B cell (primary cell): ENCODE results near the gene HLCS. TPM values are rescaled to one million over a fixed set of nuclear protein-coding genes. Genes with fewer than 3 reads are reported as not detected.

ENCODE experiments used
- ATAC-seq: fragments of 200-7000 bp; cut with Tn5 transposase; one replicate; pipeline ENCODE4 v1.10.0; 2021; ENCODE audit warnings: low read depth, mild to moderate bottlenecking, moderate number of reproducible peaks, moderate library complexity
- CTCF ChIA-PET: fragments of 350-600 bp; sonication (Branson Sonifier 250); formaldehyde crosslinking; loops from one replicate; lab custom pipeline; 2021; ENCODE audit warnings: antibody characterized with exemption, inconsistent platforms; lab: Charles Lee
- POLR2A ChIA-PET: fragments of 350-600 bp; sonication (Branson Sonifier 250); formaldehyde crosslinking; loops from one replicate; lab custom pipeline; 2021; ENCODE audit warnings: antibody characterized with exemption; lab: Charles Lee
- DNase-seq: peaks from one replicate; pipeline ENCODE4 v3.0.0; 2013
- H2AFZ ChIP-seq: 2 replicates; pipeline ENCODE4 v1.6.1; 2012; ENCODE audit warnings: mild to moderate bottlenecking, low read depth, low read length; ENCODE audit not compliant: insufficient read depth, poor library complexity, severe bottlenecking
- H3K27ac ChIP-seq, 2 donors: 1 replicate in 1 of 2; 2 replicates in 1 of 2; pipeline ENCODE4 v1.5.1; 2012 to 2013; ENCODE audit warnings: low read length in 2 of 2, mild to moderate bottlenecking in 2 of 2, moderate library complexity in 1 of 2
- H3K27me3 ChIP-seq, 4 experiments: fragments of 200-600 bp in 1 of 4; sonication (generic) in 1 of 4; replicated peaks in 1 of 4; 1 replicate in 2 of 4; 2 replicates in 2 of 4; pipeline versions ENCODE4 v1.6.1 to v1.7.0; 2013 to 2016; ENCODE audit warnings: low read length in 3 of 4, mild to moderate bottlenecking in 2 of 4, mixed read lengths in 1 of 4, moderate library complexity in 1 of 4; ENCODE audit not compliant: insufficient read depth in 4 of 4, control insufficient read depth in 3 of 4; ENCODE audit errors: control extremely low read depth in 1 of 4
- H3K36me3 ChIP-seq, 2 experiments: replicated peaks in 1 of 2; 1 replicate in 1 of 2; 2 replicates in 1 of 2; pipeline versions ENCODE4 v1.6.1 to v1.7.1; 2013; ENCODE audit warnings: low read length in 1 of 2; ENCODE audit not compliant: insufficient read depth in 2 of 2, control insufficient read depth in 1 of 2; ENCODE audit errors: control extremely low read depth in 1 of 2, extremely low read depth in 1 of 2
- H3K4me1 ChIP-seq, 2 donors: fragments of 200-600 bp in 1 of 2; sonication (generic) in 1 of 2; 1 replicate in 1 of 2; 2 replicates in 1 of 2; pipeline versions ENCODE4 v1.5.1 to v1.6.1; 2013 to 2017; ENCODE audit warnings: low read length in 2 of 2; ENCODE audit not compliant: control insufficient read depth in 2 of 2, insufficient read depth in 2 of 2
- H3K4me2 ChIP-seq: replicated peaks from 2 replicates; pipeline ENCODE3; 2012; ENCODE audit warnings: mild to moderate bottlenecking, low read depth, low read length; ENCODE audit not compliant: poor library complexity, severe bottlenecking
- H3K4me3 ChIP-seq, 5 experiments: fragments of 200-600 bp in 1 of 5; sonication (generic) in 1 of 5; 1 replicate in 3 of 5; 2 replicates in 2 of 5; pipeline versions ENCODE4 v1.5.1 to v1.7.0; 2011 to 2016; ENCODE audit warnings: low read length in 4 of 5, mild to moderate bottlenecking in 4 of 5, low read depth in 2 of 5, control low read depth in 1 of 5, moderate library complexity in 1 of 5; ENCODE audit not compliant: insufficient read depth in 1 of 5; ENCODE audit errors: control extremely low read depth in 1 of 5, extremely low read depth in 1 of 5
- H3K79me2 ChIP-seq: fragments of 200-600 bp; sonication (generic); one replicate; pipeline ENCODE4 v1.6.0; 2016; ENCODE audit warnings: low read length; ENCODE audit not compliant: control insufficient read depth, insufficient read depth
- H3K9ac ChIP-seq: fragments of 200-600 bp; sonication (generic); 2 replicates; pipeline ENCODE4 v1.6.1; 2017; ENCODE audit warnings: mild to moderate bottlenecking, low read length, moderate library complexity
- H3K9me3 ChIP-seq, 3 donors: one replicate each; pipeline versions ENCODE4 v1.6.1 to v1.7.1; 2013; ENCODE audit warnings: low read length in 2 of 3; ENCODE audit not compliant: control insufficient read depth in 2 of 3, insufficient read depth in 1 of 3; ENCODE audit errors: control extremely low read depth in 1 of 3
- H4K20me1 ChIP-seq: 2 replicates; pipeline ENCODE4 v1.6.0; 2012; ENCODE audit warnings: mild to moderate bottlenecking, low read length; ENCODE audit not compliant: insufficient read depth, control insufficient read depth, poor library complexity, severe bottlenecking
- H3K27ac Mint-ChIP-seq: one replicate; pipeline ENCODE4 v1.8.0; 2021; ENCODE audit warnings: mixed read lengths
- H3K27me3 Mint-ChIP-seq: one replicate; pipeline ENCODE4 v1.8.0; 2021; ENCODE audit warnings: mixed read lengths
- H3K4me1 Mint-ChIP-seq: one replicate; pipeline ENCODE4 v1.8.0; 2021; ENCODE audit warnings: mixed read lengths
- H3K4me3 Mint-ChIP-seq: one replicate; pipeline ENCODE4 v1.8.0; 2021; ENCODE audit warnings: mixed read lengths
- H3K9me3 Mint-ChIP-seq: one replicate; pipeline ENCODE4 v1.8.0; 2022; ENCODE audit warnings: mixed read lengths; ENCODE audit not compliant: insufficient read depth
- EZH2 ChIP-seq: IDR thresholded peaks from 2 replicates; pipeline ENCODE4 v1.6.1; 2012; ENCODE audit warnings: borderline replicate concordance, low read depth, mild to moderate bottlenecking, moderate library complexity, low read length; ENCODE audit not compliant: insufficient read depth, poor library complexity, severe bottlenecking
- WGBS: methylation state at CpG from one replicate; pipeline ENCODE4 v1.1.5; 2013; ENCODE audit warnings: missing lambda C conversion rate; ENCODE audit not compliant: insufficient coverage; 5-methylcytosine and 5-hydroxymethylcytosine counted together
- intact Hi-C: fragments of 100-400 bp; cut with micrococcal nuclease; formaldehyde crosslinking; loops from one replicate; pipeline ENCODE4 v1.10.0; 2022
- polyA plus RNA-seq: library from polyadenylated mRNA; depleted of rRNA; stranded (reverse); fragments of >200 nt; gene quantifications from 2 replicates; pipeline ENCODE4 v1.2.3, GENCODE V29; 2012
- total RNA-seq, 2 donors: library from RNA; stranded (reverse); fragments of 120-200 nt in 1 of 2; gene quantifications; 1 replicate in 1 of 2; 2 replicates in 1 of 2; pipeline versions ENCODE4 v1.2.3 to v1.2.4, GENCODE V29; 2013 to 2022
- TF ChIP-seq, protein P1 (sequence below): fragments of 200-600 bp; IDR thresholded peaks from one replicate; pipeline ENCODE4 v1.8.0; 2022; ENCODE audit warnings: antibody characterized with exemption, mild to moderate bottlenecking

Gene HLCS
- total and polyA plus RNA-seq, 2 donors (not counting 1 experiment from before 2014, with no cell fraction given), result 4.4 to 14.7 TPM

DNA sequence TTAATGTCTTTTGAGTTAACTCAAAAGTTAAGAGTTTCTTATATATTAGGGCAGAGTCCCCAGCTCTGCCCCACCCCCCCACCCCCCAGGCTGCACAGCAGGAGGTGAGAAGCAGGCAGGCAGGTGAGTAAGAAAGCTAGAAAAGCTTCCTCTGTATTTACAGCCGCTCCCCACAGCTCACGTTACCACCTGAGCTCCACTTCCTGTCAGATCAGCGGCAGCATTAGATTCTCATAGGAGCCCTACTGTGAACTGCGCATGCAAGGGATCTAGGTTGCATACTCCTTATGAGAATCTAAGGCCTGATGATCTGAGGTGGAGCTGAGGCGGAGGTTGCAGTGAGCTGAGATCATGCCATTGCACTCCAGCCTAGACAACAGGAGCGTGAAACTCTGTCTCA, 185.6 kb downstream of the HLCS start:
- intact Hi-C loops, result no loop called here
- ATAC-seq (no peak), DNase-seq (no peak)
- no peak overlapping the region for H3K27ac ChIP-seq
- no peak overlapping the region for H3K9ac ChIP-seq
- no peak overlapping the region for H2AFZ ChIP-seq
- Mint-ChIP-seq H3K27me3 (no peaks in the 10 kb centered on the region), H3K9me3 (no peaks in the 10 kb centered on the region), H3K4me3 (no peak overlapping the region), H3K4me1 (no peaks in the 10 kb centered on the region), H3K27ac (no peak overlapping the region)
- no peak overlapping the region for H3K4me2 ChIP-seq
- no peaks in the 10 kb centered on the region for H3K79me2 ChIP-seq
- no peaks in the 10 kb centered on the region for H3K4me1 ChIP-seq
- CTCF ChIA-PET, result no interaction called here
- H3K4me3 ChIP-seq, result no peak overlapping the region
- H3K36me3 ChIP-seq, result no peaks in the 10 kb centered on the region
- WGBS, result 96% methylated on average over 4 of the region's 6 CpGs
- H4K20me1 ChIP-seq, result no peaks in the 10 kb centered on the region
- H3K27me3 ChIP-seq, result no peaks in the 10 kb centered on the region
- POLR2A ChIA-PET, result no interaction called here
- no peaks in the 10 kb centered on the region for H3K9me3 ChIP-seq
- TF ChIP-seq, protein P1, sequence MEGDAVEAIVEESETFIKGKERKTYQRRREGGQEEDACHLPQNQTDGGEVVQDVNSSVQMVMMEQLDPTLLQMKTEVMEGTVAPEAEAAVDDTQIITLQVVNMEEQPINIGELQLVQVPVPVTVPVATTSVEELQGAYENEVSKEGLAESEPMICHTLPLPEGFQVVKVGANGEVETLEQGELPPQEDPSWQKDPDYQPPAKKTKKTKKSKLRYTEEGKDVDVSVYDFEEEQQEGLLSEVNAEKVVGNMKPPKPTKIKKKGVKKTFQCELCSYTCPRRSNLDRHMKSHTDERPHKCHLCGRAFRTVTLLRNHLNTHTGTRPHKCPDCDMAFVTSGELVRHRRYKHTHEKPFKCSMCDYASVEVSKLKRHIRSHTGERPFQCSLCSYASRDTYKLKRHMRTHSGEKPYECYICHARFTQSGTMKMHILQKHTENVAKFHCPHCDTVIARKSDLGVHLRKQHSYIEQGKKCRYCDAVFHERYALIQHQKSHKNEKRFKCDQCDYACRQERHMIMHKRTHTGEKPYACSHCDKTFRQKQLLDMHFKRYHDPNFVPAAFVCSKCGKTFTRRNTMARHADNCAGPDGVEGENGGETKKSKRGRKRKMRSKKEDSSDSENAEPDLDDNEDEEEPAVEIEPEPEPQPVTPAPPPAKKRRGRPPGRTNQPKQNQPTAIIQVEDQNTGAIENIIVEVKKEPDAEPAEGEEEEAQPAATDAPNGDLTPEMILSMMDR, result no peak
- TF ChIP-seq EZH2, result no peak

DNA sequence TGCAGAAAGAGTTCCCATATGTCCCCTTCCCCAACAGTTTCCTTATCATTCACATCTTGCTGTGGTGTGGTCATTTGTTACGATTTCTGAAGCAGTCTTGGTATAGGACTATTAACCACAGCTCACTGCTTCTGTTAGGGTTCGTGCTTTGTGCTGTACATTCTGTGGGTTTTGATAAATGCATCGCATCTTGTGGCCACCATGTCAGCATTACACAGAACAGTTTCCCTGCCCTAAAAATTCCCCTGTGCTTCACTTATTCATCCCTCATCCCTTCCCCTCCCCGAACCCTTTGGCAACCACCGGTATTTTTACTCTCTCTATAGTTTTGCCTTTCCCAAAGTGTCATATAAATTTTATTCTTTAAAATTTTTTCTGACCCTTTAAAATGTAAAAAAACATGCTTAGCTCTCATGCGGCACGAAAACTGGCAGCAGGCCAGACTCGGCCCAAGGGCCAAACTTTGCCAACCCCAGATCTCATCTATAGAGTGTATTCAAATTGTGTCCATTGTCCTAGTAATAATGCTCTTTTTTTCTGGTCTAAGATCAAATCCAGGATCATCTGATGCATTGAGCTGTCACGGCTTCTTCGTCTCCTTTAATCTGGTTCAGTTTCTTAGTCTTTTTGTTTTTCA, 189.4 kb downstream of the HLCS start:
- Histone ChIP-seq H3K27me3 (no peaks in the 10 kb centered on the region), H3K27ac (no peak overlapping the region), H3K9ac (no peak overlapping the region), H3K79me2 (no peaks in the 10 kb centered on the region), H3K9me3 (no peaks in the 10 kb centered on the region), H3K4me1 (no peaks in the 10 kb centered on the region), H3K4me2 (no peak overlapping the region), H3K36me3 (no peaks in the 10 kb centered on the region), H4K20me1 (no peaks in the 10 kb centered on the region), H3K4me3 (no peak overlapping the region), H2AFZ (no peak overlapping the region)
- Mint-ChIP-seq H3K27ac (no peak overlapping the region), H3K4me1 (no peaks in the 10 kb centered on the region), H3K27me3 (no peaks in the 10 kb centered on the region), H3K4me3 (no peak overlapping the region), H3K9me3 (no peaks in the 10 kb centered on the region)
- no peak for DNase-seq
- intact Hi-C loops, result no loop called here
- no peak for ATAC-seq
- no peak for TF ChIP-seq EZH2
- ChIA-PET CTCF (no interaction called here), POLR2A (no interaction called here)
- 80% methylated on average over 2 of the region's 10 CpGs for WGBS
